ENCODE measurements around the gene ZNF778.

ZNF778 gene

GRCh38 chr16:89277641-89278341 is 60.3 kb downstream of the ZNF778 start:
- FAIRE-seq (no peak), DNase-seq (ENCODE audit: insufficient read length) (no peak)
- TF ChIP-seq POLR2A (IDR thresholded peaks at IDR 0.05; ENCODE audit: low read depth, low read length) (no peak), TAF1 (IDR thresholded peaks at IDR 0.05; ENCODE audit: borderline replicate concordance, low read depth, low read length) (no peak), POLR2AphosphoS5 (IDR thresholded peaks at IDR 0.05; ENCODE audit: low read depth, low read length) (no peak)

GRCh38 chr16:89278441-89279240 is 61.1 kb downstream of the ZNF778 start:
- TF ChIP-seq POLR2A (IDR thresholded peaks at IDR 0.05; ENCODE audit: low read depth, low read length) (no peak), TAF1 (IDR thresholded peaks at IDR 0.05; ENCODE audit: borderline replicate concordance, low read depth, low read length) (no peak), POLR2AphosphoS5 (IDR thresholded peaks at IDR 0.05; ENCODE audit: low read depth, low read length) (no peak)
- no peak for FAIRE-seq

GRCh38 chr16:89279666-89280481 is 62.4 kb downstream of the ZNF778 start:
- FAIRE-seq (no peak), DNase-seq (ENCODE audit: insufficient read length) (no peak)
- no peak for TF ChIP-seq POLR2AphosphoS5 (IDR thresholded peaks at IDR 0.05; ENCODE audit: low read depth, low read length)
- no peak for TF ChIP-seq TAF1 (IDR thresholded peaks at IDR 0.05; ENCODE audit: borderline replicate concordance, low read depth, low read length)

More at GRCh38 chr16:89278441-89279240, 61.1 kb downstream of the ZNF778 start:
- no peak for DNase-seq (ENCODE audit: insufficient read length)

GRCh38 chr16:89280546-89281188 is 63.2 kb downstream of the ZNF778 start:
- no peak for FAIRE-seq
- TF ChIP-seq POLR2A (IDR thresholded peaks at IDR 0.05; ENCODE audit: low read depth, low read length) (no peak), POLR2AphosphoS5 (IDR thresholded peaks at IDR 0.05; ENCODE audit: low read depth, low read length) (no peak), TAF1 (IDR thresholded peaks at IDR 0.05; ENCODE audit: borderline replicate concordance, low read depth, low read length) (no peak)
- DNase-seq (ENCODE audit: insufficient read length), result no peak

- TF ChIP-seq TAF1 (IDR thresholded peaks at IDR 0.05; ENCODE audit: borderline replicate concordance, low read depth, low read length) (no peak), POLR2AphosphoS5 (IDR thresholded peaks at IDR 0.05; ENCODE audit: low read depth, low read length) (0 out of 2 replicates have a peak, but pooled peaks have one; percentile 21), POLR2A (IDR thresholded peaks at IDR 0.05; ENCODE audit: low read depth, low read length) (no peak)
- no peak for FAIRE-seq
These were observed 63.7 kb downstream of the ZNF778 start for GRCh38 chr16:89281189-89281577.

GRCh38 chr16:89281829-89282228 is 64.3 kb downstream of the ZNF778 start:
- TF ChIP-seq TAF1 (IDR thresholded peaks at IDR 0.05; ENCODE audit: borderline replicate concordance, low read depth, low read length) (no peak), POLR2AphosphoS5 (IDR thresholded peaks at IDR 0.05; ENCODE audit: low read depth, low read length) (no peak), POLR2A (IDR thresholded peaks at IDR 0.05; ENCODE audit: low read depth, low read length) (no peak)
- DNase-seq (ENCODE audit: insufficient read length), result no peak
- FAIRE-seq, result no peak

More at GRCh38 chr16:89281189-89281577, 63.7 kb downstream of the ZNF778 start:
- no peak for DNase-seq (ENCODE audit: insufficient read length)

GRCh38 chr16:89282523-89282922 is 65.0 kb downstream of the ZNF778 start:
- DNase-seq (ENCODE audit: insufficient read length) (no peak), FAIRE-seq (no peak)
- TF ChIP-seq POLR2A (IDR thresholded peaks at IDR 0.05; ENCODE audit: low read depth, low read length), result no peak
- TF ChIP-seq TAF1 (IDR thresholded peaks at IDR 0.05; ENCODE audit: borderline replicate concordance, low read depth, low read length), result no peak
- no peak for TF ChIP-seq POLR2AphosphoS5 (IDR thresholded peaks at IDR 0.05; ENCODE audit: low read depth, low read length)

GRCh38 chr16:89283449-89283848 is 65.9 kb downstream of the ZNF778 start:
- no peak for DNase-seq (ENCODE audit: insufficient read length)
- TF ChIP-seq POLR2A (IDR thresholded peaks at IDR 0.05; ENCODE audit: low read depth, low read length) (no peak), TAF1 (IDR thresholded peaks at IDR 0.05; ENCODE audit: borderline replicate concordance, low read depth, low read length) (no peak), POLR2AphosphoS5 (IDR thresholded peaks at IDR 0.05; ENCODE audit: low read depth, low read length) (no peak)
- FAIRE-seq, result no peak

GRCh38 chr16:89285381-89285780 is 67.9 kb downstream of the ZNF778 start:
- no peak for FAIRE-seq
- TF ChIP-seq TAF1 (IDR thresholded peaks at IDR 0.05; ENCODE audit: borderline replicate concordance, low read depth, low read length) (no peak), POLR2A (IDR thresholded peaks at IDR 0.05; ENCODE audit: low read depth, low read length) (no peak), POLR2AphosphoS5 (IDR thresholded peaks at IDR 0.05; ENCODE audit: low read depth, low read length) (no peak)
- no peak for DNase-seq (ENCODE audit: insufficient read length)

- FAIRE-seq (no peak), DNase-seq (ENCODE audit: insufficient read length) (no peak)
- TF ChIP-seq POLR2AphosphoS5 (IDR thresholded peaks at IDR 0.05; ENCODE audit: low read depth, low read length) (no peak), POLR2A (IDR thresholded peaks at IDR 0.05; ENCODE audit: low read depth, low read length) (no peak), TAF1 (IDR thresholded peaks at IDR 0.05; ENCODE audit: borderline replicate concordance, low read depth, low read length) (no peak)
These were observed 68.6 kb downstream of the ZNF778 start for GRCh38 chr16:89286096-89286495.

Measured in GM12892 (cell line).